Peyer's patch (tissue), 4 donors: ENCODE data around the gene MTMR10. TPM values are rescaled to one million over a fixed set of nuclear protein-coding genes. Genes with fewer than 3 reads are reported as not detected.

Source experiments
- DNase-seq, 3 donors: peaks; one replicate each; pipeline ENCODE4 v3.0.0-alpha.2; 2017 to 2019
- H3K27ac ChIP-seq, 4 donors: fragments of 200-600 bp; sonication (generic); one replicate each; pipeline ENCODE4 v1.5.1; 2016 to 2019
- H3K27me3 ChIP-seq, 2 donors: fragments of 200-600 bp; sonication (generic); one replicate each; pipeline ENCODE4 v1.5.1; 2019
- H3K36me3 ChIP-seq, 3 donors: fragments of 200-600 bp; sonication (generic); one replicate each; pipeline ENCODE4 v1.5.1; 2016 to 2019
- H3K4me1 ChIP-seq, 4 donors: fragments of 200-600 bp; sonication (generic); one replicate each; pipeline ENCODE4 v1.5.1; 2016 to 2019
- H3K4me3 ChIP-seq, 4 donors: fragments of 200-600 bp; sonication (generic); 1 replicate in 3 of 4; 2 replicates in 1 of 4; pipeline ENCODE4 v1.5.1; 2016 to 2019; ENCODE audit warnings: mild to moderate bottlenecking in 1 of 4
- H3K9me3 ChIP-seq, 4 donors: fragments of 200-600 bp; sonication (generic); one replicate each; pipeline ENCODE4 v1.5.1; 2016 to 2019; ENCODE audit warnings: mild to moderate bottlenecking in 1 of 4
- CTCF ChIP-seq, 6 experiments: fragments of 450-650 bp in 4 of 6; fragments of 200-600 bp in 2 of 6; sonication (generic) in 1 of 6; IDR thresholded peaks; one replicate each; pipeline ENCODE4 v1.5.1; 2017 to 2019; ENCODE audit warnings: antibody characterized with exemption in 6 of 6, mild to moderate bottlenecking in 3 of 6, moderate library complexity in 1 of 6
- POLR2A ChIP-seq, 2 donors: fragments of 450-650 bp; IDR thresholded peaks; one replicate each; pipeline ENCODE4 v1.5.1; 2017; ENCODE audit warnings: antibody characterized with exemption in 2 of 2, mild to moderate bottlenecking in 2 of 2, moderate library complexity in 2 of 2
- total RNA-seq, 4 donors: library from RNA; depleted of rRNA; stranded (reverse); fragments of >200 nt; gene quantifications; one replicate each; pipeline ENCODE4 v1.1.0, GENCODE V29; 2016

The MTMR10 gene
- total RNA-seq, 4 donors from 2014 or later = 42.9 to 56.4 (median 48.9) TPM

- peaks cover 0 to 59% (median 0%) of the 10 kb centered on the region in 3 donors for H3K36me3 ChIP-seq
- H3K9me3 ChIP-seq = no peaks in the 10 kb centered on the region
- DNase-seq = no peak
- H3K27me3 ChIP-seq = no peaks in the 10 kb centered on the region
- peaks cover 0 to 10% (median 2%) of the 10 kb centered on the region in 4 donors for H3K4me1 ChIP-seq
- no peak overlapping the region for H3K27ac ChIP-seq
- no peak for TF ChIP-seq POLR2A (IDR thresholded peaks at IDR 0.05)
- TF ChIP-seq CTCF (IDR thresholded peaks at IDR 0.05) = no peak
- no peak overlapping the region for H3K4me3 ChIP-seq
Measured at GRCh38 chr15:30978328-30978727, 13.1 kb downstream of the MTMR10 start.

- H3K9me3 ChIP-seq = no peaks in the 10 kb centered on the region
- no peak for TF ChIP-seq POLR2A (IDR thresholded peaks at IDR 0.05)
- TF ChIP-seq CTCF (IDR thresholded peaks at IDR 0.05) = no peak
- no peak overlapping the region for H3K27ac ChIP-seq
- no peaks in the 10 kb centered on the region for H3K27me3 ChIP-seq
- peaks cover 0 to 69% (median 0%) of the 10 kb centered on the region in 3 donors for H3K36me3 ChIP-seq
- H3K4me1 ChIP-seq = peaks cover 0 to under 1% (median 0%) of the 10 kb centered on the region in 4 donors
- DNase-seq = no peak
- H3K4me3 ChIP-seq = no peak overlapping the region
Measured at GRCh38 chr15:30974112-30974511, 17.3 kb downstream of the MTMR10 start.

DNA sequence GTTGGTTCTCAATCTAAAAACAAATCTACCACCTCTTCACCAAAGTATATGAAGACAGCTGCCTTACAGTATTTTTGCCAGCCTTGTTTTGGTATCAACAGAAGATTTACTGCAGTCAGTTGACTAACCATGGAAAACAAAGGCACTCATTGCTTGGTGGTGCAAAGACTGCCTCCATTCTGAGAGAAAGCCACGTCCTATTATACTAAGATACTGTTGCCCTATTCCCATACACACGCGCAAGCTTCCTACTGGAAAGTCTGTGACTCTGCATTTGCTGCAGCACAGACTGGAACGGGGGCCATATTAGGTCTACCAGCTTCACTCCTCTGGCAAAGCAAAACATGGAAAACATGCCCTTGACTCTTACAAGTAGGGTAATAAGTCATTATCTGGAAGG, 18.0 kb downstream of the MTMR10 start:
- no peak for TF ChIP-seq POLR2A (IDR thresholded peaks at IDR 0.05)
- no peak for TF ChIP-seq CTCF (IDR thresholded peaks at IDR 0.05)
- peaks cover 0 to 67% (median 0%) of the 10 kb centered on the region in 3 donors for H3K36me3 ChIP-seq

GRCh38 chr15:30969724-30970123, 21.7 kb downstream of the MTMR10 start:
- Histone ChIP-seq H3K9me3 (no peaks in the 10 kb centered on the region), H3K4me3 (no peak overlapping the region), H3K27ac (no peak overlapping the region), H3K4me1 (no peaks in the 10 kb centered on the region), H3K27me3 (no peaks in the 10 kb centered on the region), H3K36me3 (peaks cover 0 to 79% (median 0%) of the 10 kb centered on the region in 3 donors)
- no peak for TF ChIP-seq POLR2A (IDR thresholded peaks at IDR 0.05)
- no peak for TF ChIP-seq CTCF (IDR thresholded peaks at IDR 0.05)
- DNase-seq = no peak

More for the DNA sequence above, 18.0 kb downstream of the MTMR10 start:
- Histone ChIP-seq H3K27ac (no peak overlapping the region), H3K4me3 (no peak overlapping the region), H3K4me1 (no peaks in the 10 kb centered on the region), H3K9me3 (no peaks in the 10 kb centered on the region), H3K27me3 (no peaks in the 10 kb centered on the region)
- DNase-seq = no peak

DNA sequence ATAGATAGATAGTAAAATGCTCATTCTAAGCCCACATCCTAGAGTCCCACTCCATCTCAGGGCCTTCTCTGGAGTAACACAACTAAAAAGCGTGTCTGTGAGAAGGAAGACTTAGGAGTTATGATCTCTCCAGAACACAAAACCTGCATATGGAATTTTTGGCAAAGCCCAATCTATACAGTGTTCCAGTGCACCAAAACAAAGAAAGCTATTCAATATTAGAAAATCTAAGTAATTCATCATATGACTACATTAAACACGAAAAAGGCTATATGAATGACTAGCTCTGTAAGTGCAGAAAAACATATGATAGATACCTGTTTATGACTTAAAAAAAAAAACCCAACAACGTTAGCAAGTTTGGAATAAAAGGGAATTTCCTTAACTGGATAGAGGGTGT, 27.7 kb downstream of the MTMR10 start:
- no peak for DNase-seq
- Histone ChIP-seq H3K9me3 (no peaks in the 10 kb centered on the region), H3K27ac (no peak overlapping the region), H3K27me3 (no peaks in the 10 kb centered on the region), H3K4me3 (no peak overlapping the region), H3K36me3 (peaks cover 0 to 80% (median 0%) of the 10 kb centered on the region in 3 donors), H3K4me1 (no peaks in the 10 kb centered on the region)
- TF ChIP-seq CTCF (IDR thresholded peaks at IDR 0.05) (no peak), POLR2A (IDR thresholded peaks at IDR 0.05) (no peak)

- TF ChIP-seq POLR2A (IDR thresholded peaks at IDR 0.05) = no peak
- TF ChIP-seq CTCF (IDR thresholded peaks at IDR 0.05) = no peak
- H3K36me3 ChIP-seq = peaks cover 0 to 87% (median 0%) of the 10 kb centered on the region in 3 donors
- no peak for DNase-seq
- no peaks in the 10 kb centered on the region for H3K4me1 ChIP-seq
- H3K4me3 ChIP-seq = no peak overlapping the region
- no peak overlapping the region for H3K27ac ChIP-seq
- no peaks in the 10 kb centered on the region for H3K27me3 ChIP-seq
- no peaks in the 10 kb centered on the region for H3K9me3 ChIP-seq
Measured at GRCh38 chr15:30962659-30963058, 28.8 kb downstream of the MTMR10 start.
